Measurements from ENCODE around the gene RASL10B.
A peak's percentile ranks its signal among the peaks of the same experiment; 100 is the strongest.

The RASL10B gene

GRCh38 chr17:35765756-35766488 lies 34.5 kb downstream of the RASL10B start:
- DNase-seq (ENCODE audit: low spot score) = no peak

- no peak for DNase-seq (ENCODE audit: low spot score)
Measured at GRCh38 chr17:35766489-35766877, 35.0 kb downstream of the RASL10B start.

- peak; percentile 88 for DNase-seq (ENCODE audit: low spot score)
Measured at GRCh38 chr17:35766903-35767510, 35.6 kb downstream of the RASL10B start.

GRCh38 chr17:35768797-35769196 lies 37.4 kb downstream of the RASL10B start:
- no peak for DNase-seq (ENCODE audit: low spot score)

- DNase-seq (ENCODE audit: low spot score) = no peak
Measured at GRCh38 chr17:35769895-35770486, 38.6 kb downstream of the RASL10B start.

- no peak for DNase-seq (ENCODE audit: low spot score)
Measured at GRCh38 chr17:35773129-35773528, 41.7 kb downstream of the RASL10B start.

GRCh38 chr17:35773679-35774425 lies 42.4 kb downstream of the RASL10B start:
- DNase-seq (ENCODE audit: low spot score) = no peak

- no peak for DNase-seq (ENCODE audit: low spot score)
Measured at GRCh38 chr17:35774499-35774898, 43.1 kb downstream of the RASL10B start.

GRCh38 chr17:35775039-35775438 lies 43.6 kb downstream of the RASL10B start:
- DNase-seq (ENCODE audit: low spot score) = no peak

GRCh38 chr17:35775583-35775982 lies 44.1 kb downstream of the RASL10B start:
- no peak for DNase-seq (ENCODE audit: low spot score)

GRCh38 chr17:35778641-35779196 lies 47.3 kb downstream of the RASL10B start:
- no peak for DNase-seq (ENCODE audit: low spot score)

- no peak for DNase-seq (ENCODE audit: low spot score)
Measured at GRCh38 chr17:35780950-35781349, 49.5 kb downstream of the RASL10B start.

- no peak for DNase-seq (ENCODE audit: low spot score)
Measured at GRCh38 chr17:35784895-35785294, 53.5 kb downstream of the RASL10B start.

- no peak for DNase-seq (ENCODE audit: low spot score)
Measured at GRCh38 chr17:35786941-35787432, 55.5 kb downstream of the RASL10B start.

- DNase-seq (ENCODE audit: low spot score) = no peak
Measured at GRCh38 chr17:35788477-35789368, 57.3 kb downstream of the RASL10B start.

- no peak for DNase-seq (ENCODE audit: low spot score)
Measured at GRCh38 chr17:35790841-35791240, 59.4 kb downstream of the RASL10B start.

- no peak for DNase-seq (ENCODE audit: low spot score)
Measured at GRCh38 chr17:35791681-35792350, 60.4 kb downstream of the RASL10B start.
